ENCODE data around the gene MAP4K4.
"Not testable (repeated sequence)": the region's sequence is repeated elsewhere in the genome, so short reads cannot be mapped to it uniquely, and the experiment has no call there.

MAP4K4 gene

DNA sequence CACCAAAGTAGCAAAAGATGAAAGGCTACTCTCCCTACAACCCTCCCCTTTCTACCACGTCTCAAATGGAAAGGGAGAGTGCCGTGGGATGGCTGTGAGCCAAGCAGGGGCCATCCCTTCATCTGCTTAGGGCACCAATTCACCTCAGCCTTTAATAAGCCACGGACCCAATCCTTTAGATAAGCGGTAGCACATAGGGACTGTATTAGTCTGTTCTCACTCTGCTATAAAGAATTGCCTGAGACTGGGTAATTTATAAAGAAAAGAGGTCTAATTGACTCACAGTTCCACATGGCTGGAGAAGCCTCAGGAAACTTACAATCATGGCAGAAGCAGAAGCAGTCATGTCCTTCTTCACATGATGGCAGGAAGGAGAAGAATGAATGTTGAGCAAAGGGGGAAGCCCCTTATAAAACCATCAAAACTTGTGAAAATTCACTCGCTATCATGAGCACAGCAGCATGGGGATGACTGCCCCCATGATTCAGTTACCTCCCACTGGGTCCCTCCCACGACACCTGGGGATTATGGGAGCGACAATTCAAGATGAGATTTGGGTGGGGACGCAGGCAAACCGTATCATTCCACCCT, 208.3 kb downstream of the MAP4K4 start:
- no peak for DNase-seq (ENCODE audit: low read depth in 2 of 2)

DNA sequence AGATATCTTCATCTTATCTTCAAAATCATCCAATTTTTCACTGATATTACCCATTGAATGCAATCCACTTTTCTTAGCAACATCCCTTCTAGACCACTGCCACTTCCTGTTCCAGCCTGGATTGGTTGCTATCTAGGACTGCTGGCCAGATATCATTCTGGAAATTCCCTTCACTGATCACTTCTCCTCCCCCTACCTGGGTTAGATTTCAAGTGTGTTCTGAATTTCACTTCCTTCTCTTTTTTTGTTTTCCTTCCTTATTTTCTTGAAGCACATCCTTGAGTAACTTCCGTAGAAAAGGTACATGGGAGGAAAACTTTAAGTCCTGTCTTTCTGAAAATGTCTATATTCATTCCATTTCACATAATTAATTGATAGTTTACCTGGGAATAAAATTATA, 212.3 kb downstream of the MAP4K4 start:
- no peak for DNase-seq (ENCODE audit: low read depth in 2 of 2)

DNA sequence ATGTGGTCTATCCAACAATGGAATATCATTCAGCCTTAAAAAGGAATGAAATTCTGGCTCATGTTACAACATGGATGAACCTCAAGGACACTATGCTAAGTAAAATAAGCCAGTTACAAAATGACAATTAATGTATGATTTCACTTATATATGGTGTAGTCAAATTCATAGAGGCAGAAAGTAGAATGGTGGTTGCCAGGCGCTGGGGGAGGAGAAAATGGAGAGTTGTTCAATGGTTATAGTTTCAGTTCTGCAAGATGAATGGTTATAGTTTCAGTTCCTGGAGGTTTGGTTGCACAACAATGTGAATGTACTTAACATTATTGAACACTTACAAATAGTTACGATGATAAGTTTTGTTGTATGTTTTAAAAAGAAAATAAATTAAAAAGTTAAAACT, 215.0 kb downstream of the MAP4K4 start:
- DNase-seq (ENCODE audit: low read depth in 2 of 2), result no peak

DNA sequence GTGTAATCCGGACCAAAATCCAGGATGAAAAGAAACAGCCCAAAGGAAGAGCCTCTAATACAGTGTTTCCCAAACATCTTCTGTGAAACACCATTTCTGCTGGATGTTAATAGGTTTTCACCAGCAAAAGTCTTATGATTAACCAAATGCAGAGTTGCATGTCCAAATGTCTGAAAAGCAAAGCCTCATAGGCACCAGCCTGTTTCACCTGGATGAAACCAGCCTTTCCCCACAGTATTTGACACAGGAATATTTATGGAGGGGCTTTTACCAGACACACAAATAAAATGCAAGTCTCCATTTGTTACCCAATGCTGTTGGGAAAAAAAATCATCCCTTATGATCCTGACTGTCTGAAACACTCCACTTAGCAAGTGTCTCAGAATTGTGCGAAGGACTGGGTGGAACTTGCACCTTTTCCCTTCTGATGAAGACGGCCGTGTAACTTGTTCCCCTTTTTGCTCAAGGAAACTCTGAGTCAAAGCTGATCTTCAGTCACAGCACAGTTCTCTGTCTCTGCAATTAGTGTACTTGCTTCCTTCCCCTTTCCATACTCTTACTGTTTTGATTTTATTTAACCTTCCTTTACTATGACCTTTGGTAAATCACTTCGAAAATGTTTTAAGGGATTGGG, 223.9 kb downstream of the MAP4K4 start:
- no peak for DNase-seq (ENCODE audit: low read depth in 2 of 2)

DNA sequence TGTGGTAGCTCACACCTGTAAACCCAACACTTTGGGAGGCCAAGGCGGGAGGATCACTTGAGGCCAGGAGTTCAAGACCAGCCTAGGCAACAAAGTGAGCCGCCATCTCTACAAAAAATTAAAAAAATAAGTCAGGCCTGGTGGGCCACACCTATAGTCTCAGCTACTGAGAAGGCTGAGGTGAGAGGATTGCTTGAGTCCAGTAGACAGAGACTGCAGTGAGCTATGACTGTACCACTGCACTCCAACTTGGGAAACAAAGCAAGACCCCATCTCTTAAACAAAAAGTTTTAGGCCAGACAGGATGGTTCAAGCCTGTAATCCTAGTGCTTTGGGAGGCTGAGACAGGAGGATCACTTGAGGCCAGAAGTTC, 224.4 kb downstream of the MAP4K4 start:
- DNase-seq (ENCODE audit: low read depth in 2 of 2), result no peak

DNA sequence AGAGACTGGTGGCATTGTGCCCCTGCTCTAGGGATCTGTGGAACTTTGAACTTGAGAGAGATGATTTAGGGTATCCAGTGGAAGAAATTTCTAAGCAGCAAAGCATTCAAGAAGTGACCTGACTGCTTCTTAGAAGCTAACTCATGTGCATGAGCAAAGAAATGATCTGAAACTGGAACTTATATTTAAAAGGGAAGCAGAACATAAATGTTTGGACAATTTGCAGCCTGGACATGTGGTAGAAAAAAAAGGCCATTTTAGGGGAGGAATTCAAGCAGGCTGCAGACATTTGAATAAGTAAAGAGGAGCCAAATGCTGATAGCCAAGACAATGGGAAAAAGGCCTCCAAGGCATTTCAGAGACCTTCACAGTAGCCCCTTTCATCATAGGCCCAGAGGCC, 226.8 kb downstream of the MAP4K4 start:
- not testable (repeated sequence) for DNase-seq (ENCODE audit: low read depth in 2 of 2)

DNA sequence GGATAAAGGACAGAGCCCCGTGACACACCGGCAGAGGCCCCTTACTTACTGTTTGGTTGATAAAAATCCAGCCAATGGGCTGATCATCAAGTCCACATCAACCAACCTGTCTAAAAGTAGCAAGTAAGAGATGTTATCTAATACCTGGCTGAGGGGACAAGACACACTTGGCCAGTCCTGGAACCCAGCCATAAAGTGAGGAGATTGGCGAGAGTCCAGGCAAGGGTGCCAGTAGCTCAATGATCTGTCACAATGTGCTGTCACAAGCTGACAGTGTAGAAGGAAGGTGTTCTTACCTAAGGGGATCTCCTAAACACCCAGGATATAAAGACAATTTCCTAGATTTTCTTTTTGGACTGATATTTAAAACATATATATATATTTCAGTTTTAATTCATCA, 232.5 kb downstream of the MAP4K4 start:
- DNase-seq (ENCODE audit: low read depth in 2 of 2), result no peak

DNA sequence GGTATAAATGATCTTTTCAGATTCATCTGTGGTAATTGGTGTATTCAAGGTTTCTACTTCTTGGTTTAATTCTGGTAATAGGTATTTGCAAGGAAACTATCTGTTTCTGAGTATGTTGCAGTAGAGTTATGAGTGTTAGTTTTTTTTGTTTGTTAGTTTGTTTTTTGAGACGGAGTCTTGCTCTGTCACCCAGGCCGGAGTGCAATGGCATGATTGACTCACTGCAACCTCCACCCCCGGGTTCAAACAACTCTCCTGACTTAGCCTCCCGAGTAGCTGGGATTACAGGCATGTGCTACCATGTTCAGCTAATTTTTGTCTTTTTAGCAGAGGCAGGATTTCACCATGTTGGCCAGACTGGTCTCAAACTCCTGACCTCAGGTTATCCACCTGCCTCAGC, 233.3 kb downstream of the MAP4K4 start:
- no peak for DNase-seq (ENCODE audit: low read depth in 2 of 2)

DNA sequence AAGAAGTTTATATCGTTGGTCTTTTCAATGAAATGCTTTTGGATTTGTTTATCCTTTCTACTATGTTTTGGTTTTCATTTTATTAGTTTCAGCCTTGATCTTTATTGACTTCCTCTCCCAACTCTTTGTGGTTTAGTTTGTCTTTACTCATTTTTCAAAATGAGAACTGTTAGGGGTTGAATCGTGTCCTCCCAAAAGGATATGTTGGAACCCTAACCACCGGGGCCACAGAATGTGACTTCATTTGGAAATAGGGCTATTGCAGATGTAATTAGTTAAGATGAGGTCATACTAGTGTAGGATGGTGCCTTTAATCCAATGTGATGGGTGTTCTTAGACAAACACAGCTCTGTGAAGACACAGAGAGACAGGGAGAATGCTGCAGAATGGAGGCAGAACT, 233.9 kb downstream of the MAP4K4 start:
- no peak for DNase-seq (ENCODE audit: low read depth in 2 of 2)

DNA sequence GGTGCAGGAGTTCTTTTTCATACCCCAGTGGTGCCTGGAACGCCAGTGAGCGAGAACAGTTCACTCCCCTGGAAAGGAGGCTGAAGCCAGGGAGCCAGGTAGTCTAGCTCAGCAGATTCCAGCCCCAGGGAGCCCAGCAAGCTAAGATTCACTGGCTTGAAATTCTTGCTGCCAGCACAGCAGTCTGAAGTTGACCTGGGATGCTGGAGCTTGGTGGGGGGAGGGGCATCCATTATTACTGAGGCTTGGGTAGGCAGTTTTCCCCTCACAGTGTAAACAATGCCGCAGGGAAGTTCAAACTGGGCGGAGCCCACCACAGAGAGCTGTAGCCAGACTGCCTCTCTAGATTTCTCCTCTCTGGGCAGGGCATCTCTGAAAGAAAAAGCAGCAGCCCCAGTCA, 238.3 kb downstream of the MAP4K4 start:
- not testable (repeated sequence) for DNase-seq (ENCODE audit: low read depth in 2 of 2)

DNA sequence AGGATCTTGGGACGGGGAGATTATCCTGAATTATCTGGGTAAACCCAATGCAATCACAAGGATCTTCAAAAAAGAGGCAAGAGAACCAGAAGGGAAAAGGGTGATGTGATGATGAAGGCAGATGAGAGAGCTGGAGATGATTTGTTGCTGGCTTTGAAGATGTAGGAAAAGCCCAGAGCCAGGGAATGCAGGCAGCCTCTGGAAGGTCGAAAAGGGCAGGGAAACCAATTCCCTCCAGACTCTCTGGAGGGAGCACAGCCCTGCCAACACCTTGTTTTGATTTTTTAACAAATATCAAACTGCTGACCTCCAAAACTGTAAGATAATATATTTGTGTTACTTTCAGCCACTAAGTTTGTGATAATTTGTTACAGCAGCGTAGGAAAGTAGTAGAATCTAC, 245.3 kb downstream of the MAP4K4 start:
- DNase-seq (ENCODE audit: low read depth in 2 of 2), result no peak
